GM12892 (cell line): ENCODE data around the gene ZNF207.

Experiments
- POLR2A ChIP-seq: IDR thresholded peaks from 2 replicates; pipeline ENCODE4 v1.6.1; 2011; ENCODE audit warnings: low read depth, low read length, control low read depth
- POLR2AphosphoS5 ChIP-seq: IDR thresholded peaks from 2 replicates; pipeline ENCODE4 v1.6.1; 2011; ENCODE audit warnings: low read depth, low read length, control low read depth
- TAF1 ChIP-seq: IDR thresholded peaks from 2 replicates; pipeline ENCODE4 v1.6.1; 2011; ENCODE audit warnings: low read depth, mild to moderate bottlenecking, control low read depth, low read length, borderline replicate concordance

DNA sequence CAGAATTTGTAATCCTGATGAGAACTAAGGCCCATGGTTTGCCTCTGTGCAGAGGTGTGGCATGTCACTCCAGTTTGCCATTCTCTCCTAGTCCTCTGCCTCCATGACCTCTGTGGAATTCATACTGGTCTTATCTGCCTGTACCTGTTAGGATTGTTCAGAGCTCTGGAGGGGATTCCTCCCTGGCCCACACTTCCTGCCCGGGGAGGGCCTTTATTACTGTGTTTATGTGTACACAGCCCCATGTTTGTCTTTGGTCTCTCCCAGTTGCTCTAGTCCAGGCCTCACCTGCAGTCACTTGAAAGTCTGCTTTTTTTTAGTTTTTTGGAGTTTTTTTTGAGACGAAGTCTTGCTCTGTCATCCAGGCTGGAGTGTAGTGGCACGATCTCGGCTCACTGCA lies 47.9 kb upstream of the ZNF207 start:
- TF ChIP-seq POLR2A (no peak), TAF1 (no peak), POLR2AphosphoS5 (no peak)
